NT2/D1 (cell line): ENCODE results near the gene TMEM131.
"Not testable (repeated sequence)": the region's sequence is repeated elsewhere in the genome, so short reads cannot be mapped to it uniquely, and the experiment has no call there.

Experiments
- SUZ12 ChIP-seq: IDR thresholded peaks from 2 replicates; pipeline ENCODE4 v1.6.1; 2011; ENCODE audit not compliant: insufficient read length, insufficient read depth; ENCODE audit errors: extremely low read depth
- ZNF274 ChIP-seq: IDR thresholded peaks from 2 replicates; pipeline ENCODE4 v1.6.1; 2011; ENCODE audit warnings: mild to moderate bottlenecking, low read depth, low read length

DNA sequence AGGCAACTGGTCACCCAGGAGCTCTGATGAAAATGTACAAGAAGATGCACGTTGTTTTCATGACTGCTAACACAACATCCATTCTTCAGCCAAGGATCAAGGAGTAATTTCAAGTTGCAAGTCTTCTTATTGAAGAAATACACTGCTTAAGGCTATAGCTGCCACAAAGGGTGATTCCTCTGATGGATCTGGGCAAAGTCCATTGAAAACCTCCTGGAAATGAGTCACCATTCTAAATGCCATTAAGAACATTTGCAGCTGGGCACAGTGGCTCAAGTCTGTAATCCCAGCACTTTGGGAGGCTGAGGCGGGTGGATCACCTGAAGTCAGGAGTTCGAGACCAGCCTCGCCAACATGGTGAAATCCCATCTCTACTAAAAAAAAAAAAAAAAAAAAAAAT lies 142.7 kb downstream of the TMEM131 start:
- TF ChIP-seq SUZ12, ZNF274: not testable (repeated sequence)
